B cell (primary cell): Measurements from ENCODE around the gene SH2D4B. TPM values are rescaled to one million over a fixed set of nuclear protein-coding genes. Genes with fewer than 3 reads are reported as not detected.

Experiments used
- ATAC-seq: fragments of 200-7000 bp; cut with Tn5 transposase; one replicate; pipeline ENCODE4 v1.10.0; 2021; ENCODE audit warnings: low read depth, mild to moderate bottlenecking, moderate number of reproducible peaks, moderate library complexity
- CTCF ChIA-PET: fragments of 350-600 bp; sonication (Branson Sonifier 250); formaldehyde crosslinking; loops from one replicate; lab custom pipeline; 2021; ENCODE audit warnings: antibody characterized with exemption, inconsistent platforms; lab: Charles Lee
- POLR2A ChIA-PET: fragments of 350-600 bp; sonication (Branson Sonifier 250); formaldehyde crosslinking; loops from one replicate; lab custom pipeline; 2021; ENCODE audit warnings: antibody characterized with exemption; lab: Charles Lee
- DNase-seq: peaks from one replicate; pipeline ENCODE4 v3.0.0; 2013
- H2AFZ ChIP-seq: 2 replicates; pipeline ENCODE4 v1.6.1; 2012; ENCODE audit warnings: mild to moderate bottlenecking, low read depth, low read length; ENCODE audit not compliant: insufficient read depth, poor library complexity, severe bottlenecking
- H3K27ac ChIP-seq, 2 donors: 1 replicate in 1 of 2; 2 replicates in 1 of 2; pipeline ENCODE4 v1.5.1; 2012 to 2013; ENCODE audit warnings: low read length in 2 of 2, mild to moderate bottlenecking in 2 of 2, moderate library complexity in 1 of 2
- H3K27me3 ChIP-seq, 4 experiments: fragments of 200-600 bp in 1 of 4; sonication (generic) in 1 of 4; replicated peaks in 1 of 4; 1 replicate in 2 of 4; 2 replicates in 2 of 4; pipeline versions ENCODE4 v1.6.1 to v1.7.0; 2013 to 2016; ENCODE audit warnings: low read length in 3 of 4, mild to moderate bottlenecking in 2 of 4, mixed read lengths in 1 of 4, moderate library complexity in 1 of 4; ENCODE audit not compliant: insufficient read depth in 4 of 4, control insufficient read depth in 3 of 4; ENCODE audit errors: control extremely low read depth in 1 of 4
- H3K36me3 ChIP-seq, 2 experiments: replicated peaks in 1 of 2; 1 replicate in 1 of 2; 2 replicates in 1 of 2; pipeline versions ENCODE4 v1.6.1 to v1.7.1; 2013; ENCODE audit warnings: low read length in 1 of 2; ENCODE audit not compliant: insufficient read depth in 2 of 2, control insufficient read depth in 1 of 2; ENCODE audit errors: control extremely low read depth in 1 of 2, extremely low read depth in 1 of 2
- H3K4me1 ChIP-seq, 2 donors: fragments of 200-600 bp in 1 of 2; sonication (generic) in 1 of 2; 1 replicate in 1 of 2; 2 replicates in 1 of 2; pipeline versions ENCODE4 v1.5.1 to v1.6.1; 2013 to 2017; ENCODE audit warnings: low read length in 2 of 2; ENCODE audit not compliant: control insufficient read depth in 2 of 2, insufficient read depth in 2 of 2
- H3K4me2 ChIP-seq: replicated peaks from 2 replicates; pipeline ENCODE3; 2012; ENCODE audit warnings: mild to moderate bottlenecking, low read depth, low read length; ENCODE audit not compliant: poor library complexity, severe bottlenecking
- H3K4me3 ChIP-seq, 5 experiments: fragments of 200-600 bp in 1 of 5; sonication (generic) in 1 of 5; 1 replicate in 3 of 5; 2 replicates in 2 of 5; pipeline versions ENCODE4 v1.5.1 to v1.7.0; 2011 to 2016; ENCODE audit warnings: low read length in 4 of 5, mild to moderate bottlenecking in 4 of 5, low read depth in 2 of 5, control low read depth in 1 of 5, moderate library complexity in 1 of 5; ENCODE audit not compliant: insufficient read depth in 1 of 5; ENCODE audit errors: control extremely low read depth in 1 of 5, extremely low read depth in 1 of 5
- H3K79me2 ChIP-seq: fragments of 200-600 bp; sonication (generic); one replicate; pipeline ENCODE4 v1.6.0; 2016; ENCODE audit warnings: low read length; ENCODE audit not compliant: control insufficient read depth, insufficient read depth
- H3K9ac ChIP-seq: fragments of 200-600 bp; sonication (generic); 2 replicates; pipeline ENCODE4 v1.6.1; 2017; ENCODE audit warnings: mild to moderate bottlenecking, low read length, moderate library complexity
- H3K9me3 ChIP-seq, 3 donors: one replicate each; pipeline versions ENCODE4 v1.6.1 to v1.7.1; 2013; ENCODE audit warnings: low read length in 2 of 3; ENCODE audit not compliant: control insufficient read depth in 2 of 3, insufficient read depth in 1 of 3; ENCODE audit errors: control extremely low read depth in 1 of 3
- H4K20me1 ChIP-seq: 2 replicates; pipeline ENCODE4 v1.6.0; 2012; ENCODE audit warnings: mild to moderate bottlenecking, low read length; ENCODE audit not compliant: insufficient read depth, control insufficient read depth, poor library complexity, severe bottlenecking
- H3K27ac Mint-ChIP-seq: one replicate; pipeline ENCODE4 v1.8.0; 2021; ENCODE audit warnings: mixed read lengths
- H3K27me3 Mint-ChIP-seq: one replicate; pipeline ENCODE4 v1.8.0; 2021; ENCODE audit warnings: mixed read lengths
- H3K4me1 Mint-ChIP-seq: one replicate; pipeline ENCODE4 v1.8.0; 2021; ENCODE audit warnings: mixed read lengths
- H3K4me3 Mint-ChIP-seq: one replicate; pipeline ENCODE4 v1.8.0; 2021; ENCODE audit warnings: mixed read lengths
- H3K9me3 Mint-ChIP-seq: one replicate; pipeline ENCODE4 v1.8.0; 2022; ENCODE audit warnings: mixed read lengths; ENCODE audit not compliant: insufficient read depth
- EZH2 ChIP-seq: IDR thresholded peaks from 2 replicates; pipeline ENCODE4 v1.6.1; 2012; ENCODE audit warnings: borderline replicate concordance, low read depth, mild to moderate bottlenecking, moderate library complexity, low read length; ENCODE audit not compliant: insufficient read depth, poor library complexity, severe bottlenecking
- WGBS: methylation state at CpG from one replicate; pipeline ENCODE4 v1.1.5; 2013; ENCODE audit warnings: missing lambda C conversion rate; ENCODE audit not compliant: insufficient coverage; 5-methylcytosine and 5-hydroxymethylcytosine counted together
- intact Hi-C: fragments of 100-400 bp; cut with micrococcal nuclease; formaldehyde crosslinking; loops from one replicate; pipeline ENCODE4 v1.10.0; 2022
- polyA plus RNA-seq: library from polyadenylated mRNA; depleted of rRNA; stranded (reverse); fragments of >200 nt; gene quantifications from 2 replicates; pipeline ENCODE4 v1.2.3, GENCODE V29; 2012
- total RNA-seq, 2 donors: library from RNA; stranded (reverse); fragments of 120-200 nt in 1 of 2; gene quantifications; 1 replicate in 1 of 2; 2 replicates in 1 of 2; pipeline versions ENCODE4 v1.2.3 to v1.2.4, GENCODE V29; 2013 to 2022
- TF ChIP-seq, protein P1 (sequence below): fragments of 200-600 bp; IDR thresholded peaks from one replicate; pipeline ENCODE4 v1.8.0; 2022; ENCODE audit warnings: antibody characterized with exemption, mild to moderate bottlenecking

The SH2D4B gene
- total and polyA plus RNA-seq, 2 donors (not counting 1 experiment from before 2014, with no cell fraction given) = 0.09 to 0.22 TPM

DNA sequence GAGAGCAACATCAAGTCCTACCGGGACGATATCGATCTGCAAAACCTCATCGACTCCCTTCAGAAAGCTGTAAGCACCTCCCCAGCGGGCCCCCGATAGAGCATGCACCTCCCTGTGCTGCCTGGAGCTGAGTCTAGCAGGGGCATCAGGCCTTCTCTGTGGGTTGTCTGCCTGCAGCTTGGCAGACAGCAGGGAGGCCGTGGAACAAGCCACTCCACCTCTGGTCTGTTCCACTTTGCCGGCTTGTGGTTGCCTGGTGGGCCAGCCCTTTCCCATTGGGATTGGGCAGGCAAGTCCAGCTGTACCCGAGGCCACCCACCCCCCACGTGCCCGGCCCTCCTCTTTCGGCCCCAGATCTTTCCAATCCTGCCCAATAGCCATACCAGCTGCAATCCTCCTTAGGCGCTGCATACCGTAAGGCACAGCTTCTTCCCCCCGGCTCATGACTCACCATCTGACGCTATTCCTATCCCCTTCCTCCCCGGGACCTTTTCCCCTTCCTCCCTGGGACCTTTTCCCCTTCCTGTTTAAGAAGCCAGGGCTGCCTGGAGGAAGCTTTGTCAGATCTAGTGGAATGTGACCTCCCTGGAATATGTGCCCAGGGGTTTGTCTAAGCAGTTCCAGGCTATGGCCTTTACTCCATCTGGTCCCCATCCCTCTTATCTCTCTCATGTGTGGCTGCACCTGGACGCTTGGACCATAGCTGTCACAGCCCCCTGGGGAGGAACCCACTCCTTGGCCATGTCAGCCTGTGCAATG, 28.1 kb upstream of the SH2D4B start:
- Mint-ChIP-seq H3K27ac (no peak overlapping the region), H3K4me1 (peaks cover 11% of the 10 kb centered on the region), H3K27me3 (no peaks in the 10 kb centered on the region), H3K9me3 (no peaks in the 10 kb centered on the region), H3K4me3 (no peak overlapping the region)
- H3K4me1 ChIP-seq = peaks cover 11 to 13% of the 10 kb centered on the region in 2 donors
- 97% methylated on average over 15 of the region's 18 CpGs for WGBS
- H3K4me3 ChIP-seq = no peak overlapping the region
- intact Hi-C loops = no loop called here
- H3K4me2 ChIP-seq = no peak overlapping the region
- ATAC-seq (no peak), DNase-seq (no peak)
- ChIA-PET CTCF (interaction anchor here (1.1 to 17.9 kb wide), 3 partner anchors 63 to 128 kb away, joined by 4 to 500 read pairs (median 273); partner anchors contain the start of gene PRXL2A), POLR2A (no interaction called here)
- peaks cover 1 to 70% of the 10 kb centered on the region in 2 experiments for H3K36me3 ChIP-seq
- H3K79me2 ChIP-seq = peaks cover 26% of the 10 kb centered on the region
- no peaks in the 10 kb centered on the region for H3K27me3 ChIP-seq
- H4K20me1 ChIP-seq = peaks cover 27% of the 10 kb centered on the region
- no peak overlapping the region for H3K27ac ChIP-seq
- no peak overlapping the region for H3K9ac ChIP-seq
- TF ChIP-seq, protein P1, sequence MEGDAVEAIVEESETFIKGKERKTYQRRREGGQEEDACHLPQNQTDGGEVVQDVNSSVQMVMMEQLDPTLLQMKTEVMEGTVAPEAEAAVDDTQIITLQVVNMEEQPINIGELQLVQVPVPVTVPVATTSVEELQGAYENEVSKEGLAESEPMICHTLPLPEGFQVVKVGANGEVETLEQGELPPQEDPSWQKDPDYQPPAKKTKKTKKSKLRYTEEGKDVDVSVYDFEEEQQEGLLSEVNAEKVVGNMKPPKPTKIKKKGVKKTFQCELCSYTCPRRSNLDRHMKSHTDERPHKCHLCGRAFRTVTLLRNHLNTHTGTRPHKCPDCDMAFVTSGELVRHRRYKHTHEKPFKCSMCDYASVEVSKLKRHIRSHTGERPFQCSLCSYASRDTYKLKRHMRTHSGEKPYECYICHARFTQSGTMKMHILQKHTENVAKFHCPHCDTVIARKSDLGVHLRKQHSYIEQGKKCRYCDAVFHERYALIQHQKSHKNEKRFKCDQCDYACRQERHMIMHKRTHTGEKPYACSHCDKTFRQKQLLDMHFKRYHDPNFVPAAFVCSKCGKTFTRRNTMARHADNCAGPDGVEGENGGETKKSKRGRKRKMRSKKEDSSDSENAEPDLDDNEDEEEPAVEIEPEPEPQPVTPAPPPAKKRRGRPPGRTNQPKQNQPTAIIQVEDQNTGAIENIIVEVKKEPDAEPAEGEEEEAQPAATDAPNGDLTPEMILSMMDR = no peak
- no peak for TF ChIP-seq EZH2
- no peak overlapping the region for H2AFZ ChIP-seq
- no peaks in the 10 kb centered on the region for H3K9me3 ChIP-seq

DNA sequence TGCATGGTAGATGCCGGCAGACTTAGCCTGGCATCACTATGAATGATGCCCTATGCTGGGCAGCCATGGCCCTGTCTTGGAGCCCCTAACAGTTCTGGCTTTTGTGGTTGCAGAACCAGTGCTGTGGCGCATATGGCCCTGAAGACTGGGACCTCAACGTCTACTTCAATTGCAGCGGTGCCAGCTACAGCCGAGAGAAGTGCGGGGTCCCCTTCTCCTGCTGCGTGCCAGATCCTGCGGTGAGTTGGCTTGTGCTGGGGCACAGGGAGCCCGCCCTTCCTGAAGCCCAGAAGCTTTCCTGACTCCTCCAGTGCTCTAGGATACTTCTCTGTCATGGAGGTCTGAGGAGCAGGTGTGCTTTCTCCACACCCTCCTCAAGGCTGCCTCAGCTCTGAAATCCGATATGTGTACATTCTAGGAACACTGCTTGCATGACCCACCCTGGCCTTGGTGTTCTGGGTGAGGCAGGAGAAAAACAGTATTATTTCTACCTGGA, 25.6 kb upstream of the SH2D4B start:
- H3K27ac ChIP-seq = no peak overlapping the region
- H3K4me1 Mint-ChIP-seq = peaks cover 4% of the 10 kb centered on the region
- no peaks in the 10 kb centered on the region for H3K9me3 ChIP-seq
- TF ChIP-seq, protein P1 = no peak
- no peak for TF ChIP-seq EZH2
- ChIA-PET POLR2A (no interaction called here), CTCF (interaction anchor here (1.5 to 17.9 kb wide), 3 partner anchors 7 to 134 kb away, joined by 6 to 500 read pairs (median 22); no protein-coding TSS in a partner anchor)
- H3K4me2 ChIP-seq = no peak overlapping the region
- H3K4me3 ChIP-seq = no peak overlapping the region
- peaks cover 0 to under 1% of the 10 kb centered on the region in 2 donors for H3K4me1 ChIP-seq
- no peak overlapping the region for H3K27ac Mint-ChIP-seq
- no peaks in the 10 kb centered on the region for H3K9me3 Mint-ChIP-seq
- H3K79me2 ChIP-seq = peaks cover 3% of the 10 kb centered on the region
- no peak overlapping the region for H2AFZ ChIP-seq
- H3K9ac ChIP-seq = no peak overlapping the region
- no peaks in the 10 kb centered on the region for H3K27me3 Mint-ChIP-seq
- peaks cover 6% of the 10 kb centered on the region for H4K20me1 ChIP-seq
- H3K27me3 ChIP-seq = no peaks in the 10 kb centered on the region
- H3K36me3 ChIP-seq = peaks cover 1 to 80% of the 10 kb centered on the region in 2 experiments
- DNase-seq (no peak), ATAC-seq (no peak)
- intact Hi-C loops = no loop called here
- no peak overlapping the region for H3K4me3 Mint-ChIP-seq
- WGBS = 97% methylated on average over 9 of the region's 10 CpGs
